Measurements from ENCODE around the gene DHX16.
"Not testable (repeated sequence)": the region's sequence is repeated elsewhere in the genome, so short reads cannot be mapped to it uniquely, and the experiment has no call there.

DHX16 gene

GRCh38 chr6:30678964-30679726, 6.3 kb upstream of the DHX16 start:
- peak; percentile 35 to 37 for DNase-seq

GRCh38 chr6:30676660-30677285, 4.0 kb upstream of the DHX16 start:
- no peak for DNase-seq

GRCh38 chr6:30670760-30671527, 1.9 kb downstream of the DHX16 start:
- DNase-seq: no peak

GRCh38 chr6:30666300-30666699, 6.5 kb downstream of the DHX16 start:
- DNase-seq: not testable (repeated sequence)

GRCh38 chr6:30664994-30665767, 7.6 kb downstream of the DHX16 start:
- DNase-seq: no peak

GRCh38 chr6:30657922-30658321, 14.9 kb downstream of the DHX16 start:
- DNase-seq: not testable (repeated sequence)

- no peak for DNase-seq
Measured at GRCh38 chr6:30657454-30657853, 15.4 kb downstream of the DHX16 start.

- no peak for DNase-seq
Measured at GRCh38 chr6:30656513-30656912, 16.3 kb downstream of the DHX16 start.

- DNase-seq: no peak
Measured at GRCh38 chr6:30655743-30656094, 17.1 kb downstream of the DHX16 start.

GRCh38 chr6:30654798-30655742, 17.7 kb downstream of the DHX16 start:
- DNase-seq: no peak

GRCh38 chr6:30651143-30651542, 21.7 kb downstream of the DHX16 start:
- no peak for DNase-seq

GRCh38 chr6:30647242-30648116, 25.3 kb downstream of the DHX16 start:
- DNase-seq: peak; percentile 53 to 57

- peak; percentile 72 to 86 for DNase-seq
Measured at GRCh38 chr6:30646450-30647241, 26.2 kb downstream of the DHX16 start, which contains the start of gene C6orf136. Gene C6orf136, plus strand, starts transcription at chr6:30647133. Its CDS starts 99 bp downstream, at chr6:30647232.

- DNase-seq: no peak
Measured at GRCh38 chr6:30645989-30646388, 26.8 kb downstream of the DHX16 start.

- DNase-seq: no peak
Measured at GRCh38 chr6:30644769-30645168, 28.0 kb downstream of the DHX16 start.

GRCh38 chr6:30643656-30644055, 29.1 kb downstream of the DHX16 start:
- DNase-seq: no peak

- DNase-seq: no peak
Measured at GRCh38 chr6:30641048-30641447, 31.8 kb downstream of the DHX16 start.

- DNase-seq: no peak
Measured at GRCh38 chr6:30640481-30640880, 32.3 kb downstream of the DHX16 start.

- DNase-seq: no peak
Measured at GRCh38 chr6:30635834-30636233, 37.0 kb downstream of the DHX16 start.
